ENCODE results near the gene TSC22D1. TPM values are rescaled to one million over a fixed set of nuclear protein-coding genes. Genes with fewer than 3 reads are reported as not detected.
A peak's percentile ranks its signal among the peaks of the same experiment; 100 is the strongest.
"Not testable (repeated sequence)": the region's sequence is repeated elsewhere in the genome, so short reads cannot be mapped to it uniquely, and the experiment has no call there.

Gene TSC22D1
- 96.7 TPM for total RNA-seq

DNA sequence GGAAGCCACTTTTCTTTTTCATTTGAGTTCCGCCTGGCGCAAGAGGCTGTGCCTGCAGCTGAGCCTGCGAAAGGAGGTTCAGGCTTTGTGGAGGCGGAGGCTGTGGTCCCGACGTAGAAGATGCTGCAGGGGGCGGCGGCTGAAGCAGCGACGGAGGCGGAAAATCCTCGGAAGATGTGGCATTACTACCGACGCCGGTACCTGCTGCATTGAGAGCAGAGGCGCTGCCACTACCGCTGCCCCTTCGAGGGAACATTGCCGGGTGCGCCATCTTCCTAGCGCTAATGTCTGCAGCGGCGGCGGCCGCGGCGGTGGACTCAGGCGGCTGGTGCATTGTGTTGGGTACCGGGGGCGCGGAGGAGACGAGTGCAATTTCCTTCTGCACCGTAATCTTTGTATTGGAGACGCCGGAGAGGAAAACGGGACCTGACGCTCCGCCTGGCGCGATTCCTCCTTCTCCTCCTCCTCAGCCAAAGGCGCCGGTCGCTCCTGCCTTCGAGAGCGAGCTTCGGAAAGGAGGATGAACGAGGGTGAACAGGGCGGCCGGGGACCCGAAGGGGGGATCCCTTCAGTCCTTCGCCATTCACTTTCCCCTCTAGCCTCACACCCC, at the start of gene TSC22D1:
TSC22D1 (minus strand) TSS at position 590 of the 610 bp plus-strand sequence; CDS start at position 334, 256 bp downstream.
- DNase-seq, result peak; percentile 23

- DNase-seq, result no peak
These were observed 46.6 kb upstream of the TSC22D1 start for GRCh38 chr13:44622708-44623107.

GRCh38 chr13:44622261-44622660, 46.1 kb upstream of the TSC22D1 start:
- DNase-seq, result no peak

DNA sequence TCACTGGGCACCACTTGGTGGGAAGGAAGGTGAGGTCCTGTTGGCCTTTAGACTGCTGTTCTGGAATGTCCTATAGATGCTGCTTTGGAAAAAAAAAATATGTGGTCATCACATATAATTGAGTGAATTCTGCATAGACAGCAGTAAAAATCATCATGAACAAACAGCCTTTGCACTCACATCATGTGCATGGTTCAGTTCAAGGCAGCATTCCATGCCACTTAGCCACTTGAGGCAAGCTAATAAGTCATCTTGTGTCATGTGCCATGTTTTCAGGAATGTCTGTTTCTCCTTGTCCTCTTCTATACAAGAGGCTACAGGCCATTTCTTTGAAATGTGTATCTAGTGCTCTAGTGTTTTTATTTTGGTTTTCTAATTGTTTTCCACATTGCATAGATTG, 43.9 kb upstream of the TSC22D1 start:
- DNase-seq, result no peak

GRCh38 chr13:44619651-44620050, 43.5 kb upstream of the TSC22D1 start:
- no peak for DNase-seq

- DNase-seq, result no peak
These were observed 42.2 kb upstream of the TSC22D1 start for GRCh38 chr13:44618326-44618725.

GRCh38 chr13:44617648-44618047, 41.5 kb upstream of the TSC22D1 start:
- DNase-seq, result no peak

GRCh38 chr13:44609137-44609536, 33.0 kb upstream of the TSC22D1 start:
- no peak for DNase-seq

DNA sequence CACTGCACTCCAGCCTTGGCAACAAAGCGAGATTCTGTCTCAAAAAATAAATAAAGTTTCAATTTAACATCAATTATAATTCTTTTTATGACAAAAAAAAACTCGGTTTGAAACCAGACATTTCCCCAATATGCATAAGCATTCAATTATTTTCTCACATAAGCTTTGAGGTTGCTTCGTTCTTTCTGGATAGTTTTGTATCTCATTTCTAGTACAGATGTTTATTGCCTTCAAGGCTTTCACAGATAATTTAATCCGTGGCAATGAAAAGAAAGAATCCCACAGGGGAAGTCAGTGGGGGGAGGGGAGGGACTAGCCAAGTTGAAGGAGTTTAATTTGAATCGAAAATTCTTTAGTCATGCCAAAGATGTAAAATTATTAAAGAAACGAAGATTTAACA, 29.6 kb upstream of the TSC22D1 start:
- no peak for DNase-seq

DNA sequence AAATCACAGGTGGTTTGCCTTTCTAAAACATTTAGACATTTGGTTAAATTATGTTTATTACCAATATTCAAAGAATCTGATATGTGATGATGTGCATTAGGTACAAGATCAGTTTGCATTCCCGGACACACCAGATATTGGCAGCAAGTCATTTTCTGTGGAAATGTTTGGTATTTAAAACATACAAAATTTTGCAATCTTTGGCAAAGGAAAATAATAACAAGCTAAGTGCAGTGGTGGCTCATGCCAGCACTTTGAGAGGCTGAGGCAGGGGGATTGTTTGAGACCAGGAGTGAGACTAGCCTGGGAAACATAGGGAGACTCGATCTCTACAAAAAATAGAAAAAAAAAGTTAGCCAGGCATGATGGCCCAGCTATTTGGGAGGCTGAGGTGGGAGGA, 29.1 kb upstream of the TSC22D1 start:
- no peak for DNase-seq

- no peak for DNase-seq
These were observed 25.5 kb upstream of the TSC22D1 start for GRCh38 chr13:44601586-44601985.

DNA sequence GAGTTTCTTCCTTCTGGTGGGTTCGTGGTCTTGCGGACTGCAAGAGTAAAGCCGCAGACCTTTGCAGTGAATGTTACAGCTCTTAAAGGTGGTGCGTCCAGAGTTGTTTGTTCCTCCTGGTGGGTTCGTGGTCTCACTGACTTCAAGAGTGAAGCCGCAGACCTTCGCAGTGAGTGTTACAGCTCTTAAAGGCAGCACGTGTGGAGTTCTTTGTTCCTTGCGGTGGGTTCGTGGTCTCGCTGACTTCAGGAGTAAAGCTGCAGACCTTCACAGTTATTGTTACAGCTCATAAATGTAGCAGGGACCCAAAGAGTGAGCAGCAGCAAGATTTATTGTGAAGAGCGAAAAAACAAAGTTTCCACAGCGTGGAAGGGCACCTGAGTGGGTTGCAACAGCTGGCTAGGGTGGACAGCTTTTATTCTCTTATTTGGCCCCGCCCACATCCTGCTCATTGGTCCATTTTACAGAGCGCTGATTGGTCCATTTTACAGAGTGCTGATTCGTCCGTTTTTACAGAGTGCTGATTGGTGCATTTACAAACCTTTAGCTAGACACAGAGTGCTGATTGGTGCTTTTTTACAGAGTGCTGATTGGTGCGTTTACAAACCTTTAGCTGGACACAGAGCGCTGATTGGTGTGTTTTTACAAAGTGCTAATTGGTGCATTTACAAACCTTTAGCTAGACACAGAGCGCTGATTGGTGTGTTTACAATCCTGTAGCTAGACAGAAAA, 17.9 kb upstream of the TSC22D1 start:
- DNase-seq, result not testable (repeated sequence)

DNA sequence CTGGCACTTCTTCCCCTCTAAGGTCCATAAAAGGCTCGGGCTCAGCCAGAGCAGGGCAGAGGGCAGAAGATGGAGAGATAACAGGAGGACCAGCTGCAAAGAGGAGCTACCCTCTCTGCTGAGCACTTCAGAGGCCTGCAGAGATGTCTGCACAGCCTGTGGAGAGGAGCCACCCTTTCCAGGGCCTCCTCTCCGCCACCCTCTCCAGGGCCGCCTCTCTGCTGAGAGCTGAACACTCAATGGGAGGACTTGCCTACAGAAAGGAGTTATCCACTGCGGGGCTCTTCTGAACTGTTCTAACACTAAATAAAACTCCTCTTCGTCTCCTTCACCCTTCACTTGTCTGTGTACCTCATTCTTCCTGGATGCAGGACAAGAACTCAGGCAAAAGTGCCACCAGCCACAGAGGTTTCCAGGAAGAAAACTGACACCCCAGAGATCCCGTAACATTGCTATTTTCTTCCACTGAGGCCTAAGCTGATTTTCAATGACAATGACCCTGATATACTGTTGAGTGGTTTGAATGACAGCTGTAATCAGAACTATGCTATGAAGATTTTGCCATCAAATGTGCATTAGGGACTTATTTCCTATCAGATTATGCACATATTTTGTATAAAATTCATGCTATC, 16.2 kb upstream of the TSC22D1 start:
- no peak for DNase-seq

- no peak for DNase-seq
These were observed 15.2 kb upstream of the TSC22D1 start for GRCh38 chr13:44591316-44591715.

DNA sequence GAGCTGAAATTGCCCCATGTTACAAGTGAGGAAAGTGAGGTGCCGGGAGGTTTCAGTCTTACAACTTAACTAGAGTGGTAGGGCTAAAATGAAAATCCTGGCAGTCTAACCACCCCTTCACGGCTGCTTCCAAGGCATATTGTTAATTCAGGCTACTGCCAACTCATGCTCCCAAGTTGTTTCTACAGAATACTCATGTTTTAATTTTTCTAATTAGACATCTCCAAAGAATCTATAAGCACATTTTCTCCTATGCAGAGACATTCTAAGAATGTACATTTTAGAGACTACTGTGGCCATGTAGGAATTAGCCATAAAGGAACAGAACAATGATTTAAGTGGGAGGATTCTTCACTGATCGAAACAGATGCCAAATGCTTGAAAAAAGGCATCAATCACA, 7.0 kb upstream of the TSC22D1 start:
- DNase-seq, result no peak

- peak; percentile 67 for DNase-seq
These were observed 1.9 kb upstream of the TSC22D1 start for GRCh38 chr13:44578067-44578400.

GRCh38 chr13:44577236-44578066, 1.3 kb upstream of the TSC22D1 start:
- DNase-seq, result peak; percentile 96

- DNase-seq, result no peak
These were observed 463 bp upstream of the TSC22D1 start for GRCh38 chr13:44576351-44577235.

GRCh38 chr13:44575035-44575434, 1.1 kb downstream of the TSC22D1 start:
- DNase-seq, result no peak

DNA sequence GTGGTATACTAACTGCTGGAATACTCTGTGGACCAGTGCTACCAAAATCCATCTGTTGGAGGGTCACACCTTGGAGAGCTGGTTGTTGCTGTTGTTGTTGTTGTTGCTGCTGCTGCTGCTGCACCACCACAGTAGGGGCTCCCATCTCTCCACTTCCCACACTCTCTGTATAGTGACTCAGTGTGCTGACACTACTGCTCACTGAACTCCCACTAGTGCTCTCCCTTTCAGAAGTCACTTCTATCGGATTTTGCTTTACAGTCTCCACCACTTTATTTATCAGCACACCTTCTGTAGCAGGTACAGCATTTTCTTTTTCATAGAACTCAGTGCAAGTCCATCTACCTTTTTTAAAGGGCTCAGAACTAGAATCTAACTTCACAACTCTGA, 1.7 kb downstream of the TSC22D1 start:
- DNase-seq, result no peak

- DNase-seq, result no peak
These were observed 2.2 kb downstream of the TSC22D1 start for GRCh38 chr13:44573790-44574465.
